Lower leg skin (tissue), 4 donors: ENCODE results near the gene ARHGAP24. TPM values are rescaled to one million over a fixed set of nuclear protein-coding genes. Genes with fewer than 3 reads are reported as not detected.

ENCODE experiments used
- DNase-seq, 2 donors: peaks; one replicate each; pipeline ENCODE4 v3.0.0-alpha.2; 2019; ENCODE audit warnings: low spot score in 2 of 2
- H3K4me3 ChIP-seq: fragments of 200-600 bp; sonication (generic); 2 replicates; pipeline ENCODE4 v1.5.1; 2017; ENCODE audit warnings: mild to moderate bottlenecking, low read depth; ENCODE audit not compliant: poor library complexity, severe bottlenecking
- CTCF ChIP-seq, 3 donors: fragments of 450-650 bp; IDR thresholded peaks; one replicate each; pipeline ENCODE4 v1.5.1; 2016; ENCODE audit warnings: antibody characterized with exemption in 3 of 3, mild to moderate bottlenecking in 3 of 3, moderate library complexity in 2 of 3
- POLR2A ChIP-seq, 2 donors: fragments of 450-650 bp; IDR thresholded peaks; one replicate each; pipeline ENCODE4 v1.6.1; 2016 to 2017; ENCODE audit warnings: antibody characterized with exemption in 2 of 2, mild to moderate bottlenecking in 1 of 2, moderate library complexity in 1 of 2
- WGBS, 2 donors: methylation state at CpG; one replicate each; pipeline ENCODE4 v1.1.5; 2018; 5-methylcytosine and 5-hydroxymethylcytosine counted together
- intact Hi-C: fragments of 100-400 bp; cut with DNase I; formaldehyde crosslinking; loops from one replicate; pipeline ENCODE4 v1.15.0; 2023; ENCODE audit warnings: low total_unique reads
- total RNA-seq, 4 donors: library from RNA; depleted of rRNA; stranded (reverse); fragments of >200 nt; gene quantifications; one replicate each; pipeline ENCODE4 v1.1.0, GENCODE V29; 2016

ARHGAP24 gene
- total RNA-seq, 4 donors from 2014 or later: 13.1 to 58.4 (median 24.0) TPM

GRCh38 chr4:85696661-85697060, 221.7 kb downstream of the ARHGAP24 start:
- TF ChIP-seq CTCF (IDR thresholded peaks at IDR 0.05) (no peak), POLR2A (IDR thresholded peaks at IDR 0.05) (no peak)
- intact Hi-C loops: no loop called here
- WGBS, 2 donors: 91 to 95% methylated on average over 2 of the region's 2 CpGs
- H3K4me3 ChIP-seq: no peak overlapping the region
- DNase-seq: no peak

GRCh38 chr4:85697854-85698253, 222.9 kb downstream of the ARHGAP24 start:
- no peak overlapping the region for H3K4me3 ChIP-seq

GRCh38 chr4:85700362-85700761, 225.4 kb downstream of the ARHGAP24 start:
- no peak for DNase-seq
- WGBS, 2 donors: 81 to 86% methylated on average over 3 of the region's 3 CpGs
- no peak overlapping the region for H3K4me3 ChIP-seq
- intact Hi-C loops: no loop called here
- TF ChIP-seq CTCF (IDR thresholded peaks at IDR 0.05) (no peak), POLR2A (IDR thresholded peaks at IDR 0.05) (no peak)

More at GRCh38 chr4:85697854-85698253, 222.9 kb downstream of the ARHGAP24 start:
- TF ChIP-seq CTCF (IDR thresholded peaks at IDR 0.05) (no peak), POLR2A (IDR thresholded peaks at IDR 0.05) (no peak)
- no peak for DNase-seq
- intact Hi-C loops: no loop called here

- 71 to 73% methylated on average over 1 of the region's 1 CpG for WGBS, 2 donors
Observed at GRCh38 chr4:85701861-85702321, 226.9 kb downstream of the ARHGAP24 start.

GRCh38 chr4:85703096-85703495, 228.1 kb downstream of the ARHGAP24 start:
- no peak for DNase-seq
- TF ChIP-seq CTCF (IDR thresholded peaks at IDR 0.05) (no peak), POLR2A (IDR thresholded peaks at IDR 0.05) (no peak)
- WGBS, 2 donors: 69 to 85% methylated on average over 3 of the region's 3 CpGs
- intact Hi-C loops: no loop called here
- no peak overlapping the region for H3K4me3 ChIP-seq

More at GRCh38 chr4:85701861-85702321, 226.9 kb downstream of the ARHGAP24 start:
- intact Hi-C loops: no loop called here
- H3K4me3 ChIP-seq: no peak overlapping the region
- no peak for TF ChIP-seq CTCF (IDR thresholded peaks at IDR 0.05)
- TF ChIP-seq POLR2A (IDR thresholded peaks at IDR 0.05): no peak
- no peak for DNase-seq

DNA sequence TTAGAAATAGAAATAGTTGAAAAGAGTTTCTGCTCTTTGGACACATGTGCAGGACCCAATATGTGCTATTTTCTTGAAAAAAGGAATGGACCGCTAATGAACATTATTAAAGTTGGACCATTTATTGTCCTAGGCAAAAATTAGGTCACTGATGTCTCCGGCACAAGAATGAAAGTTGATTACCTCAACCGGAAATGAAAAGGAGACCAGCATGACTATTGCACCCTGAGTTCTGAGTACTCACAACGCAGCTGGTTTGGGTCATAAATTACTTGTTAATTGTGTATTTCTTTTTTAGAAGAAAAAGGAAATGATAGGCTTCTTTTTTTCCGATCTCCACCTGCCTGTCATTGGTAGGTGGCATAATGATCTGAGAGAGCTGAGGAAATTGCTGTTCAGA, 232.7 kb downstream of the ARHGAP24 start:
- TF ChIP-seq CTCF (IDR thresholded peaks at IDR 0.05): no peak
- TF ChIP-seq POLR2A (IDR thresholded peaks at IDR 0.05): no peak
- intact Hi-C loops: no loop called here
- H3K4me3 ChIP-seq: no peak overlapping the region
- DNase-seq: no peak
- WGBS, 2 donors: 61 to 64% methylated on average over 5 of the region's 5 CpGs
